Measurements from ENCODE around the gene THTPA.
A peak's percentile ranks its signal among the peaks of the same experiment; 100 is the strongest.

Gene THTPA

GRCh38 chr14:23569443-23570151 is 13.5 kb downstream of the THTPA start:
- no peak overlapping the region for H3K27ac ChIP-seq (ENCODE audit: low read length)
- WGBS (ENCODE audit: insufficient coverage, insufficient read length): no CpG with 5 or more reads among the region's 7 CpGs
- H3K4me1 ChIP-seq (ENCODE audit: control insufficient read depth, insufficient read depth, low read length): peaks cover 4% of the 10 kb centered on the region; the same call in 1 of the 2 replicates
- no peaks in the 10 kb centered on the region; the same call in 1 of the 2 replicates for H3K36me3 ChIP-seq (ENCODE audit: control insufficient read depth, insufficient read depth, low read length)
- no peak for DNase-seq (ENCODE audit: low read depth, low spot score)
- no peak overlapping the region for H3K4me3 ChIP-seq (ENCODE audit: low read length)
- H3K9me3 ChIP-seq (ENCODE audit: control insufficient read depth, insufficient read depth, low read length): no peaks in the 10 kb centered on the region
- no peaks in the 10 kb centered on the region for H3K27me3 ChIP-seq (ENCODE audit: control insufficient read depth, insufficient read depth, low read length)

GRCh38 chr14:23570806-23571483 is 14.9 kb downstream of the THTPA start:
- Histone ChIP-seq H3K27ac (ENCODE audit: low read length) (no peak overlapping the region), H3K27me3 (ENCODE audit: control insufficient read depth, insufficient read depth, low read length) (peaks cover 3% of the 10 kb centered on the region; the same call in 1 of the 2 replicates), H3K4me3 (ENCODE audit: low read length) (no peak overlapping the region), H3K9me3 (ENCODE audit: control insufficient read depth, insufficient read depth, low read length) (no peaks in the 10 kb centered on the region), H3K36me3 (ENCODE audit: control insufficient read depth, insufficient read depth, low read length) (no peaks in the 10 kb centered on the region), H3K4me1 (ENCODE audit: control insufficient read depth, insufficient read depth, low read length) (peaks cover 4% of the 10 kb centered on the region; the same call in 1 of the 2 replicates)
- no CpG with 5 or more reads among the region's 23 CpGs for WGBS (ENCODE audit: insufficient coverage, insufficient read length)
- no peak for DNase-seq (ENCODE audit: low read depth, low spot score)

GRCh38 chr14:23571701-23572523 is 15.8 kb downstream of the THTPA start:
- H3K27me3 ChIP-seq (ENCODE audit: control insufficient read depth, insufficient read depth, low read length): peaks cover 8% of the 10 kb centered on the region
- H3K4me1 ChIP-seq (ENCODE audit: control insufficient read depth, insufficient read depth, low read length): peaks cover 6% of the 10 kb centered on the region
- H3K9me3 ChIP-seq (ENCODE audit: control insufficient read depth, insufficient read depth, low read length): no peaks in the 10 kb centered on the region
- no peak overlapping the region for H3K4me3 ChIP-seq (ENCODE audit: low read length)
- no CpG with 5 or more reads among the region's 14 CpGs for WGBS (ENCODE audit: insufficient coverage, insufficient read length)
- no peak overlapping the region for H3K27ac ChIP-seq (ENCODE audit: low read length)
- no peaks in the 10 kb centered on the region for H3K36me3 ChIP-seq (ENCODE audit: control insufficient read depth, insufficient read depth, low read length)
- DNase-seq (ENCODE audit: low read depth, low spot score): no peak

GRCh38 chr14:23572524-23572828 is 16.4 kb downstream of the THTPA start:
- no peak for DNase-seq (ENCODE audit: low read depth, low spot score)
- Histone ChIP-seq H3K27me3 (ENCODE audit: control insufficient read depth, insufficient read depth, low read length) (peaks cover 8% of the 10 kb centered on the region), H3K9me3 (ENCODE audit: control insufficient read depth, insufficient read depth, low read length) (no peaks in the 10 kb centered on the region), H3K27ac (ENCODE audit: low read length) (no peak overlapping the region), H3K36me3 (ENCODE audit: control insufficient read depth, insufficient read depth, low read length) (no peaks in the 10 kb centered on the region), H3K4me1 (ENCODE audit: control insufficient read depth, insufficient read depth, low read length) (peaks cover 6% of the 10 kb centered on the region), H3K4me3 (ENCODE audit: low read length) (no peak overlapping the region)
- WGBS (ENCODE audit: insufficient coverage, insufficient read length): no CpG with 5 or more reads among the region's 4 CpGs

- no peak for DNase-seq (ENCODE audit: low read depth, low spot score)
- no CpG with 5 or more reads among the region's 4 CpGs for WGBS (ENCODE audit: insufficient coverage, insufficient read length)
- Histone ChIP-seq H3K27ac (ENCODE audit: low read length) (no peak overlapping the region), H3K36me3 (ENCODE audit: control insufficient read depth, insufficient read depth, low read length) (no peaks in the 10 kb centered on the region), H3K4me3 (ENCODE audit: low read length) (no peak overlapping the region), H3K27me3 (ENCODE audit: control insufficient read depth, insufficient read depth, low read length) (peaks cover 8% of the 10 kb centered on the region), H3K9me3 (ENCODE audit: control insufficient read depth, insufficient read depth, low read length) (no peaks in the 10 kb centered on the region), H3K4me1 (ENCODE audit: control insufficient read depth, insufficient read depth, low read length) (peaks cover 6% of the 10 kb centered on the region)
These were observed 16.8 kb downstream of the THTPA start for GRCh38 chr14:23572836-23573235.

DNA sequence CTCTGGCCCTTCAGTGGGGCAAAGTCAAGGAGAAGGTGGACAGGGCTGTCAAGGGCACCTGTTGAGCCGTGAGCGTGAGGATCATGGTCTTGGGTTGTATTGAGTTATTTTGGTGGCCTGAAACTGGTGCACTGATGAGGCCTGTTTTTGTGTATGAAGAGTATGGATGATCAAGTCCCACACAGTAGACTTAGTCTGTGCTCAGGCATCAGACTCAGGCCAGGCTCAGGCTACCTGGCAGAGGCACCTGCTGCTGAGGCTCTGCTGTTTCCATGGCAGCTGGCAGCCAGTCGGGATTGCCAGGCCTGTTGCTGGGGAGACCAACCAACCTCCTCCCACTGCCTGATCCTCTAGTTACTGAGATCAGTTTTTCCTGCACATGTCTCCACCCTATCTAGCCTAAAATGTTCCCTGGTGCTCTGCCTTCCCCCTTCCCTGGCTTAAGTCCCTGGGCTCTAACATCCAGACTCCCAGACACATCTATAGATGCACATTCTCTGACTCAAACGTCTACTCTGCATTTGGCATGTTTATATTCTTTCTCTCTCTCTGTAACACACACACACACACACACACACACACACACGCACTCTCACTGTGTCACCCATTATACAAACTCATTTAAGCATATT is 17.4 kb downstream of the THTPA start:
- Histone ChIP-seq H3K36me3 (ENCODE audit: control insufficient read depth, insufficient read depth, low read length) (no peaks in the 10 kb centered on the region), H3K27me3 (ENCODE audit: control insufficient read depth, insufficient read depth, low read length) (peaks cover 8% of the 10 kb centered on the region), H3K9me3 (ENCODE audit: control insufficient read depth, insufficient read depth, low read length) (no peaks in the 10 kb centered on the region), H3K4me3 (ENCODE audit: low read length) (no peak overlapping the region), H3K27ac (ENCODE audit: low read length) (no peak overlapping the region), H3K4me1 (ENCODE audit: control insufficient read depth, insufficient read depth, low read length) (peaks cover 4% of the 10 kb centered on the region)
- no CpG with 5 or more reads among the region's 5 CpGs for WGBS (ENCODE audit: insufficient coverage, insufficient read length)
- DNase-seq (ENCODE audit: low read depth, low spot score): no peak

GRCh38 chr14:23577004-23577681 is 21.1 kb downstream of the THTPA start:
- Histone ChIP-seq H3K27ac (ENCODE audit: low read length) (no peak overlapping the region), H3K9me3 (ENCODE audit: control insufficient read depth, insufficient read depth, low read length) (no peaks in the 10 kb centered on the region), H3K4me3 (ENCODE audit: low read length) (peak overlapping the region; percentile 41; the same call in 1 of the 2 replicates), H3K27me3 (ENCODE audit: control insufficient read depth, insufficient read depth, low read length) (peaks cover 8% of the 10 kb centered on the region), H3K4me1 (ENCODE audit: control insufficient read depth, insufficient read depth, low read length) (peaks cover 3% of the 10 kb centered on the region; the same call in 1 of the 2 replicates), H3K36me3 (ENCODE audit: control insufficient read depth, insufficient read depth, low read length) (no peaks in the 10 kb centered on the region)
- no peak for DNase-seq (ENCODE audit: low read depth, low spot score)
- WGBS (ENCODE audit: insufficient coverage, insufficient read length): no CpG with 5 or more reads among the region's 67 CpGs

DNA sequence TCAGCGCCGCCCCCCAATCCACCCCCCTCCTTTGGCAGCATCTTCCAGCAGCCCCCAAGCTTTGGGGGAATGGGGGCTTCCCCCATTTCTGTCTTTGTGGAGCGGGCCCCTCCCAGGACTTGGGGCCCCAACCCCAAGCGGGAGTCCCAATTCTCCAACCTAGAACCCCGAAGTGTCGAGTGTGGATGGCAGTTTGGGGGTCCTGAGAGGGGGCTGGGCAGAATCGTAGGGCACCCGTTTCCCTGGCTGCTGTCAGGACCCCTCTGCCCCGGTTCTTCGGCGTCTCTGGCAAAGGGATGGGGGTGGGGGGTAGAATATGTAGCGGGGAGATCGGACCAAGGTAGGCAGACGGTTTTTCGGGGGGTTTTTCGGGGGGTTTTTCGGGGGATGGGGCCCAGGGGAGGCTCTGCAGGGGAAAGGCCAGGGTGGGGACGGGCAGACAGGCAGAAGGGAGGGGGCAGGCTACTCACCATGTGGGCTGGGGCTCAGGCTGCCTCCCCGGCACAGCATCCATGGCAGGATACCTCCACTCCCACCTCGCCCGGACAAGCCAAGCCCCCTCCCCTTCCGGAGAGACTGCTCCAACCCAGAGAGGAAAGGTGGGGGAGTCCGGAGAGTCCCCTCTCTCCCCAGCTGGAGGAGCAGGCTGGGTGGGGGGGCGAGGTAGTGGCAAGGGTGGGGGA is 21.8 kb downstream of the THTPA start:
- WGBS (ENCODE audit: insufficient coverage, insufficient read length): no CpG with 5 or more reads among the region's 24 CpGs
- peak overlapping the region; percentile 41; the same call in 1 of the 2 replicates for H3K4me3 ChIP-seq (ENCODE audit: low read length)
- no peak for DNase-seq (ENCODE audit: low read depth, low spot score)
- H3K36me3 ChIP-seq (ENCODE audit: control insufficient read depth, insufficient read depth, low read length): no peaks in the 10 kb centered on the region
- no peak overlapping the region for H3K27ac ChIP-seq (ENCODE audit: low read length)
- H3K4me1 ChIP-seq (ENCODE audit: control insufficient read depth, insufficient read depth, low read length): peaks cover 3% of the 10 kb centered on the region; the same call in 1 of the 2 replicates
- H3K9me3 ChIP-seq (ENCODE audit: control insufficient read depth, insufficient read depth, low read length): no peaks in the 10 kb centered on the region
- H3K27me3 ChIP-seq (ENCODE audit: control insufficient read depth, insufficient read depth, low read length): peaks cover 8% of the 10 kb centered on the region

- Histone ChIP-seq H3K4me3 (ENCODE audit: low read length) (peak within 1 kb of the TSS; percentile 41; the same call in 1 of the 2 replicates), H3K4me1 (ENCODE audit: control insufficient read depth, insufficient read depth, low read length) (peaks cover 3% of the 10 kb centered on the region; the same call in 1 of the 2 replicates), H3K27ac (ENCODE audit: low read length) (no peak within 1 kb of the TSS), H3K36me3 (ENCODE audit: control insufficient read depth, insufficient read depth, low read length) (no peaks in the 10 kb centered on the region), H3K27me3 (ENCODE audit: control insufficient read depth, insufficient read depth, low read length) (peaks cover 8% of the 10 kb centered on the region), H3K9me3 (ENCODE audit: control insufficient read depth, insufficient read depth, low read length) (no peaks in the 10 kb centered on the region)
- no CpG with 5 or more reads among the region's 18 CpGs for WGBS (ENCODE audit: insufficient coverage, insufficient read length)
- DNase-seq (ENCODE audit: low read depth, low spot score): no peak
These were observed 22.7 kb downstream of the THTPA start, which contains the start of gene JPH4 for GRCh38 chr14:23578560-23579310. Gene JPH4, minus strand, starts transcription at chr14:23578790. Its CDS starts 1,337 bp downstream, at chr14:23577453.
